HuH-7.5 (cell line): Measurements from ENCODE around the gene HK2.

Experiments used
- DNase-seq: peaks from one replicate; pipeline ENCODE4 v3.0.0; 2011; ENCODE audit warnings: low spot score

Gene HK2

DNA sequence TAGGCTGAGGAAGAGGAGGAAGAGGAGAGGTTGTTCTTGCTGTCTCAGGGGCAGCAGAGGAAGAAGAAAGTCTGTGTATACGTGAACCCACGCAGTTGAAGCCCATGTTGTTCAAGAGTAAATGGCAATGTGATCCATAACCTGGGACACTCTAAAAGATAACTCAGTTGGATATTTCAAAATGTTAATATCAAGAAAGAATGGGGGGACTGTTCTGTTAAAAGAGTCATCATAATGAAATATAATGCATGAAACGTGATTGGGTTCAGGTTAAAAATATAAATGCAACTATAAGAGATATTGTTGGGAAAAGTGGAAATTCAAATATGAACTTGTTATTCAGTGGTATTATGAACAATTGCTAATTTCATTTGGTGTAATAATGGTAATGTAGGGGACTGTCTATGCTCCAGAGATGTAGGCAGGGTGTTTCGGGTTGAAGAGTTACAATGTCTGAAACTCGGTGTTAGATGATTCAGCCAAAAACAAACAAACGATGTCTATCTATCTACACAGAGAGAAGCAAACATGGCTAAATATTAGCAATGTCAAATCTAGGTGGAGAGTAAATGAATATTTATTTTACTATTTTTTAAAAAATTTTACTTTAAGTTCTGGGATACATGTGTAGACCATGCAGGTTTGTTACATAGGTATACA, 103.4 kb downstream of the HK2 start:
- no peak for DNase-seq

DNA sequence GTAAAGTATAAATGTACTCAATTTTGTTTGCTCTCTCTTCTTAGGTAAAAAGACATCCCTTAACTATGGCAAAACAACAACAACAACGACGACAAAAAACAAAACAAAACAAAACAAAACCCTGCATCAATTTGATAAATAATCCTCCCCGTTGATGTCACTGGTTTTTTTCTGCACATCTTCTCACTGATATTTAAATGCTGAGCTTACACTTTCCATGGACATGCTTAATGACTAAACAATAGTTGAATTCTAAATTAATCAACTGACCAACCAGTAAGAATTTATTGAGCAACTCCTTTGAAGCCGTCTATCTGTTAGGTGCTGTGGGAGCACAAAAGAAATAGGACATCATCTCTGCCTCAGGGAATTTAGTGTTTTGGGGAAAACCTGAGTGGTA, 104.3 kb downstream of the HK2 start:
- no peak for DNase-seq

DNA sequence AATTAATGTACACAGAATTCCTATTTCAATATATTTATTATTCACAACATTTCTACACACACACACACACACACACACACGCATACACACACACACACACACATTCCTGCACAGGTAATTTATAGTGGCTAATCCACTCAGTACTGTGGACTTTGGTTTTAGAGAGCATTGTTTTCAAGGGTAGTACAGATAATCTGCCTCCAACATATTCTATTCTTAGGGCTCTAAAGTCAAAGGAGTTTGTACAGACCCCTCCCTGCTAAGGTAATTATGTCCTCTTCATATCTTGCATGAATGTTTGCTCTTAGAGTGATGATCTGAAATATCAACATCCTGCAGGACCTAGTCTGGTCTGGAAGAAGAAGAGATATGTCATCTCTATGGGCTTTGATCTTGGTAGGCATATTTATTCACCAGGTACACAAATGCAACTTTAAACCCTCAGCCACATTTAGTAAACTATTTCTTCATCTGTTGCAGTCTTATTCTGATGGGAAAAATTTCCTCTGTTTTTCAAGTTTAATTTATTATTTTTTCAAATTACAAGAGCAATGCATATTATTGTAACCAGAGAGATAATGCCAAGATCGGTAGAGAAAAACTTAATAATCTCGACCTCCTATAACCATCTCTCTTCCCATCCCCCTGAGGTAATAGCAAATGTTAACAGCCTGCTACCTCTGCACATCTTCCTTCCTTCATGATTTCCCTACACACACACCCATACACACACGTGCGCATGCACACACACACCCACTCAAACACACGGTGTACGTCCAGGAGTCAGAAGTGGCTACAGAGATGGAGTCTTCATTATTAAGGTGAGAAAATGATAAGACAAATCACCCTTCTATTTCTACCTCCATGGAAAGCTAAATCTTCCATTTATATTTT, 106.2 kb downstream of the HK2 start:
- DNase-seq: no peak

DNA sequence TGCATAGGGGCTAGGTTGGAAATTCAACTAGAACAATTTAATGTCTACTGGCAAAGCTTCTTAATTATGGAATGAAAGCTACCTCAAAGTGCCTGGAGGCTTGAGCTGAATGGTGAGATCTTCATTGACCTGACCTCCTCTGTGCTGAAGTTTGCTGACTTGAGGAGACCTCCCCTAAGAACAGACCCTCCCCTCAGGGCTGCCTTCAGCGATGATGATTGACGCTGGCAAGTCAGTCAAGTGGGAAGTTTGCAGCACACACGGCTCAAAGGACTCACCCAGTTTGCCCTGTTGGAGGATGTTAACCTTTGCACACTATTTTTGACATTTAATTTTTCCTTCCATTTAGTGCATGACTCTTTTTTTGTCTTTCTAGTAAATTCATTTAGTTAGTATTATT, 107.4 kb downstream of the HK2 start:
- DNase-seq: no peak

DNA sequence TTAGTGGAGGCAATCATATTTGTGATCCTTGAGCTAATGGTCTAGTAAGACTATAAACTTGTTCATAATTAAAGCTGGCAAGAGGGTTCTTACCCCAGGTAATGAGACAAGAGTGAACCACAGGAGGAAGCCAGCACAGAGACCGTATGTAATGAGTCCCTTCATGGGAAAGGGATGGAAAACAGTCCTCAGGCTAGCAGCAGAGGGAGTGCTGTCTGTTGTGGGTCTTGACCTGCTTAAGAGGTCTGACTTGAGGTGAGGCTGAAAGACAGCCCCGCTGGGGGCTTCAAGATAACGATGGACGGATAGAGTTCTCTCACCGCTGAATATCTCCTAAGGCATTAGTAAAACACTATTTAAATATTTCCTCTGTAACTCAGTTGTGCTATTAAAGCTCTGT, 108.3 kb downstream of the HK2 start:
- no peak for DNase-seq
